HAP-1 (cell line): ENCODE results near the gene CRYBG2.
A peak's percentile ranks its signal among the peaks of the same experiment; 100 is the strongest.

ENCODE experiments used
- DNase-seq, 2 experiments: peaks; one replicate each; pipeline ENCODE4 v3.0.0-alpha.2; 2016 to 2020; ENCODE audit warnings: low spot score in 2 of 2
- H3K27me3 ChIP-seq: fragments of 250-450 bp; sonication (Bioruptor Pico); 2 replicates; pipeline ENCODE4 v1.5.1; 2020; ENCODE audit warnings: low read depth, mild to moderate bottlenecking, moderate library complexity
- H3K36me3 ChIP-seq: fragments of 250-450 bp; sonication (Bioruptor Pico); replicated peaks from 2 replicates; pipeline ENCODE4 v1.5.1; 2020; ENCODE audit warnings: mild to moderate bottlenecking
- H3K4me1 ChIP-seq: fragments of 250-450 bp; sonication (Bioruptor Pico); 2 replicates; pipeline ENCODE4 v1.5.1; 2020; ENCODE audit warnings: mild to moderate bottlenecking
- H3K4me3 ChIP-seq: fragments of 250-450 bp; sonication (Bioruptor Pico); 2 replicates; pipeline ENCODE4 v1.5.1; 2020; ENCODE audit warnings: mild to moderate bottlenecking, moderate library complexity
- H3K9me3 ChIP-seq: fragments of 250-450 bp; sonication (Bioruptor Pico); 2 replicates; pipeline ENCODE4 v1.5.1; 2020; ENCODE audit warnings: mild to moderate bottlenecking, moderate library complexity
- in situ Hi-C: fragments of 300-500 bp; cut with MboI; formaldehyde crosslinking; loops from 3 replicates; pipeline ENCODE4 v1.14.3; 2020; ENCODE audit warnings: low sequenced_read_pairs, inconsistent platforms, mixed read lengths

Gene CRYBG2

DNA sequence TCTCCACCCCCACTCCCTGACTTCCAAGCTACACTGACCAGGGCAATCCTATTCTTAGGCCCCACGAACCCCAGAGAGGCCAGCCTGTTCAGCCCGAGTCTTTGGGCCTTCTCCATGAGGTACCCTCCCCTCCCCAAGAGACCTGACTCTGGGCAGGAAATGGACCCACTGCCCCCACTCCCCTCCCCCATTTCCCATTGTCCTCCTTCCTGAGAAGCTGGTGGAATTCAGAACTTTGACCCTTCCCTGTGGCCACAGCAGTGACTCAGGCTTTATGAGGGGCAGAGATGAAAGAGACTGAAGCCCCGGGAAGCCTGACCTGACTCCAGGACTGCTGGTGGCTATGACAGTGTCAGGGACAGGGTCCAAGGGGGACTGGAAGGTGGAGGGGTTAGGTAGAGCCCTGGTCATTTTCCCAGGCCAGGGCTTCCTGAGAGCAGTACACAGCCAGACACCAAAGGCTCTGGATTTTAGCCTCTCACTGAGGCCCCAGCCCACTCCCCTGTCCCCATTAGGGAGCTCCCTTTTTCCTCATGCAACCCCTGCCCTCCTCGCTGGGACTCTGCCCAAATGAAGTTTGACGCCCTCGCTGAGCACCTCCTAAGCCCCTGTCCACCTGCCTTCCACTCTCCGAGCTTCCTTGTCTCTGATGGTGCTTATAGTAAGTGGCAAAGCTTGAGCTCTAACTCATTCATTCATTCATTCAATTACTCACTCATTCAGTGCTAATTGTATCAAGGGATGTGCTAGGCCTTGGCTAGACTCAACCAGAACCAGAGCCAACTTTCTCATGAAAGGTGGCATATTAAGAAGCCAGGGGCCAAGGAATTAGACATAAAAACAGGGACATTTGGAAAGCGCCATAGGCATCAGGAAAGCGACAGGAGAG lies 3.0 kb downstream of the CRYBG2 start:
- Histone ChIP-seq H3K27me3 (no peaks in the 10 kb centered on the region), H3K4me3 (no peak overlapping the region), H3K9me3 (no peaks in the 10 kb centered on the region), H3K36me3 (no peaks in the 10 kb centered on the region), H3K4me1 (no peaks in the 10 kb centered on the region)
- in situ Hi-C loops: no loop called here
- no peak for DNase-seq

GRCh38 chr1:26350343-26350700 lies 3.6 kb downstream of the CRYBG2 start:
- H3K9me3 ChIP-seq: no peaks in the 10 kb centered on the region
- no peaks in the 10 kb centered on the region for H3K4me1 ChIP-seq
- in situ Hi-C loops: no loop called here
- DNase-seq: no peak
- no peaks in the 10 kb centered on the region for H3K27me3 ChIP-seq
- no peaks in the 10 kb centered on the region for H3K36me3 ChIP-seq
- no peak overlapping the region for H3K4me3 ChIP-seq

GRCh38 chr1:26349877-26350244 lies 4.1 kb downstream of the CRYBG2 start:
- H3K9me3 ChIP-seq: no peaks in the 10 kb centered on the region
- H3K4me3 ChIP-seq: no peak overlapping the region
- no peaks in the 10 kb centered on the region for H3K36me3 ChIP-seq
- in situ Hi-C loops: no loop called here
- no peak for DNase-seq
- H3K27me3 ChIP-seq: no peaks in the 10 kb centered on the region
- no peaks in the 10 kb centered on the region for H3K4me1 ChIP-seq

DNA sequence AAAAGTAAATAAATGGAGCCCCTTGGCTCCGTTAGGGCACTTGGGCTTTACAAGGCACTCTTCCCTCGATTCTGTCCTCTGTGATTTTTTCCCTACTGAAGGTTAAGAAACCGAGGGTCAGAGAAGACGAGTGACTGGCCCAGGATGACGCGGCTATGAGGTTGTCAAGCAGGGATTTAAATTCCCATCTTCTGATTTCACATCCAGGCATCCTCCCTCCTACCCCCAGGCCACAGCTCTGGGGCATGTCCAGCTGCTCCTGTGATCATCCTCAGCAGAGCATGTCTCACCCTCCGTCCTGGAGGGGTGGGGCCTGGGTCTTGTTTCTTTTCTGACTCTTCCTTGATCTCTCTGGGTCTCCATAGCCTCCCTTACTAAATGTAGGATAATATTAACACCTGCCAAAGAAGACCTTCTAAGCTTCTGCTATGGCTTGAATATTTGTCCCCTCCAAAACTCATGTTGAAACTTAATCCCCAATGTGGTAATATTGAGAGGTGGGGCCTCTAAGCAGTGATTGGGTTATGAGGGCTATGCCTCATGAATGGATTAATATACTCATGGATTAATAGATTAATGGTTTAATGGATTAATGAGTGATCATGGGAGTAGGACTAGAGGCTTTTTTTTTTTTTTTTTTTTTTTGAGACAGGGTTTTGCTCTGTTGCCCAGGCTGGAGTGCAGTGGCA lies 4.6 kb downstream of the CRYBG2 start:
- no peaks in the 10 kb centered on the region for H3K4me1 ChIP-seq
- DNase-seq: no peak
- in situ Hi-C loops: no loop called here
- H3K27me3 ChIP-seq: no peaks in the 10 kb centered on the region
- no peaks in the 10 kb centered on the region for H3K36me3 ChIP-seq
- no peaks in the 10 kb centered on the region for H3K9me3 ChIP-seq
- no peak overlapping the region for H3K4me3 ChIP-seq

- Histone ChIP-seq H3K9me3 (no peaks in the 10 kb centered on the region), H3K4me3 (no peak overlapping the region), H3K27me3 (no peaks in the 10 kb centered on the region), H3K36me3 (no peaks in the 10 kb centered on the region), H3K4me1 (no peaks in the 10 kb centered on the region)
- in situ Hi-C loops: no loop called here
- no peak for DNase-seq
Measured at GRCh38 chr1:26346274-26347033, 7.5 kb downstream of the CRYBG2 start.

- no peak overlapping the region for H3K4me3 ChIP-seq
- in situ Hi-C loops: no loop called here
- no peaks in the 10 kb centered on the region for H3K4me1 ChIP-seq
- no peaks in the 10 kb centered on the region for H3K27me3 ChIP-seq
- no peaks in the 10 kb centered on the region for H3K36me3 ChIP-seq
- DNase-seq: no peak
- H3K9me3 ChIP-seq: no peaks in the 10 kb centered on the region
Measured at GRCh38 chr1:26345718-26346117, 8.2 kb downstream of the CRYBG2 start.

GRCh38 chr1:26344147-26344920 lies 9.6 kb downstream of the CRYBG2 start:
- Histone ChIP-seq H3K36me3 (no peaks in the 10 kb centered on the region), H3K27me3 (no peaks in the 10 kb centered on the region), H3K4me1 (no peaks in the 10 kb centered on the region), H3K9me3 (no peaks in the 10 kb centered on the region), H3K4me3 (no peak overlapping the region)
- in situ Hi-C loops: no loop called here
- DNase-seq: no peak

DNA sequence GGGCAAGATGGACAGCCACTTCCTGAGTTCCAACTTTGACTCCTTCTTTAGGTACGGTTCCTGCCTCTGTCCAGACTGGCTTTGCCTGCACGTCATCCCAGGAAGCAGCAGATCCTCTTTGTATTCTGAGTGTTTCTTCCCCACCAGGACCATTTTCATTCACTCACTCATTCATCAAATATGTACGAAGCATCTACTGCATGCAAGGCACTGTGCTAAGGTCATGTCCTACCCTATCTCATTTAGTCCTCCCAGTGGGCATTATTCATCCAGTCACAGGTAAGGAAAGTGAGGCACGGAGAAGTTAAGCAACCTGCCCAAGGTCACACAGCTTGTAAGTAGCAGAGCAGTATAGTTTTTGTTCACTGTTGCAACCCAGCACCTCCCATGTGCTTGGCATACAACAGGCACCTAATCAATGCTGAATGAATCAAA lies 13.9 kb downstream of the CRYBG2 start:
- in situ Hi-C loops: no loop called here
- Histone ChIP-seq H3K36me3 (no peaks in the 10 kb centered on the region), H3K4me3 (no peak overlapping the region), H3K27me3 (no peaks in the 10 kb centered on the region), H3K4me1 (peaks cover 10% of the 10 kb centered on the region), H3K9me3 (no peaks in the 10 kb centered on the region)
- no peak for DNase-seq

GRCh38 chr1:26338670-26339069 lies 15.3 kb downstream of the CRYBG2 start:
- no peak for DNase-seq
- in situ Hi-C loops: no loop called here

GRCh38 chr1:26337625-26338024 lies 16.3 kb downstream of the CRYBG2 start:
- peaks cover 10% of the 10 kb centered on the region for H3K4me1 ChIP-seq
- H3K4me3 ChIP-seq: no peak overlapping the region
- no peaks in the 10 kb centered on the region for H3K9me3 ChIP-seq
- no peaks in the 10 kb centered on the region for H3K36me3 ChIP-seq
- H3K27me3 ChIP-seq: no peaks in the 10 kb centered on the region
- no peak for DNase-seq
- in situ Hi-C loops: no loop called here

More at GRCh38 chr1:26338670-26339069, 15.3 kb downstream of the CRYBG2 start:
- Histone ChIP-seq H3K4me3 (no peak overlapping the region), H3K4me1 (peaks cover 10% of the 10 kb centered on the region), H3K9me3 (no peaks in the 10 kb centered on the region), H3K36me3 (no peaks in the 10 kb centered on the region), H3K27me3 (no peaks in the 10 kb centered on the region)

DNA sequence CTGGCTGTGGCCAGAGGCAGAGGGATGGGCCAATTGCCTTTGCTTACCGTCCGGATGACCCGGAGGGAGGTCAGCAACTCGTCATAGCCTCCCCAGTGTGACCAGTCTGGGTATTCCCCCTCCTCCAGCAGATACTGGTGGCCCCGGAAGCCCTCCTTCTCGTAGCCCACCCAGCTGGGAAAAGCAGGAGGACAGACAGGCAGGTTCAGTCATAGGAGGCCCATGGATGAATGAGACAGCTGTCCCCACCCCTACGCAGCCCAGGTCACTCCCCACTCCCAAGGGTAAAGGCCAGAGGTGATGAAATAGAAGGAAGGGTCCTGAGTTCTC lies 16.8 kb downstream of the CRYBG2 start:
- no peaks in the 10 kb centered on the region for H3K9me3 ChIP-seq
- no peak for DNase-seq
- peaks cover 10% of the 10 kb centered on the region for H3K4me1 ChIP-seq
- no peak overlapping the region for H3K4me3 ChIP-seq
- in situ Hi-C loops: no loop called here
- H3K36me3 ChIP-seq: no peaks in the 10 kb centered on the region
- H3K27me3 ChIP-seq: no peaks in the 10 kb centered on the region

DNA sequence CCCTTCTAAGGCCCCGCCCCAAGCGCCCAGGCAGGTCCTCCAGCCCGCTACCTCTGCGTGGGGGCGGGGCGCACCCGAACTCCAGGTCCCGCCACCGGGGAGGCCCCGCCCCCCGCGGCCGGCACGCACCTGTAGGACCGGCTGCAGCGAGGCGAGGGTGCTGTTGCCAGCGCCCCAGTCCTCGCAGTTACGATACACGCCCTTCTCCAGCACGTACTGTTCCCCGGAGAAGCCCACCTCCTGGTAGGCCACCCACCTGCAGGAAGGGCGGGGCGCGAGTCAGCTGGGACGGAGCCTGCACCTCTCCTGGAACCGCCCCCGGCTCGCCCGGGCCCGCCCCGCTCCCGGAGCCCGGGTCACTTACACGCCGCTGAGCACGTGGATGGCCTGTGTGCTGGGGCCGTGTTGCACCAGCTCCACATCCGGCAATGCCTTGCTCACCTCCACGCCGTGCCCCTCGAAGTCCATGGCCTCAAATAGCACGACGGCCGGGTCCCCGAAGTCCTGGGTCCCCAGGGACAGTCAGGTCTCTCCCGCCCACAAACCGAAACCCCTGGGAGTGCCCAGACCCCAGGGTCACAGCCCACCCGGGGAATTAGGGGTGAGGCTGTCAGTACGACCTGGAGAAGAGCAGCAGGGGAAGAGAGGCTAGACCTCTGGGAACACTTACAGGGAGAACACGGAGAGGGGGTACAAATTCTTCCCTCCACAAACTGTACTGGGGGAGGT lies 17.3 kb downstream of the CRYBG2 start:
- DNase-seq: peak; percentile 64 to 95
- H3K36me3 ChIP-seq: no peaks in the 10 kb centered on the region
- H3K4me3 ChIP-seq: peak overlapping the region; percentile 42

More for the DNA sequence above, 17.3 kb downstream of the CRYBG2 start:
- H3K9me3 ChIP-seq: no peaks in the 10 kb centered on the region
- in situ Hi-C loops: no loop called here
- H3K4me1 ChIP-seq: peaks cover 10% of the 10 kb centered on the region
- H3K27me3 ChIP-seq: no peaks in the 10 kb centered on the region
